Astrocyte (in vitro differentiated cells and primary cell): ENCODE measurements around the gene C1QTNF1. TPM values are rescaled to one million over a fixed set of nuclear protein-coding genes. Genes with fewer than 3 reads are reported as not detected.

Source experiments
- DNase-seq: peaks from one replicate; pipeline ENCODE4 v3.0.0-alpha.2; 2010; ENCODE audit warnings: low read depth
- FAIRE-seq: peaks from 2 replicates; lab custom pipeline; 2011; peaks lifted over from hg19 to GRCh38; lab: Jason Lieb, UNC
- H2AFZ ChIP-seq: 2 replicates; pipeline ENCODE4 v1.6.0; 2012; ENCODE audit warnings: low read depth, low read length, inconsistent platforms
- H3K27ac ChIP-seq: 2 replicates; pipeline ENCODE4 v1.5.1; 2011; ENCODE audit warnings: low read depth, low read length, inconsistent platforms
- H3K27me3 ChIP-seq: 2 replicates; pipeline ENCODE4 v1.6.0; 2011; ENCODE audit warnings: low read length, inconsistent platforms; ENCODE audit not compliant: insufficient read depth
- H3K36me3 ChIP-seq: 2 replicates; pipeline ENCODE4 v1.5.1; 2011; ENCODE audit warnings: low read length, inconsistent platforms; ENCODE audit not compliant: insufficient read depth
- H3K4me1 ChIP-seq: 2 replicates; pipeline ENCODE4 v1.5.1; 2011; ENCODE audit warnings: low read length, inconsistent platforms; ENCODE audit not compliant: insufficient read depth
- H3K4me2 ChIP-seq: 2 replicates; pipeline ENCODE4 v1.6.0; 2012; ENCODE audit warnings: low read length, inconsistent platforms
- H3K4me3 ChIP-seq: 2 replicates; pipeline ENCODE4 v1.5.1; 2011; ENCODE audit warnings: low read depth, mild to moderate bottlenecking, low read length, inconsistent platforms; ENCODE audit not compliant: insufficient read depth
- H3K79me2 ChIP-seq: 2 replicates; pipeline ENCODE4 v1.6.0; 2012; ENCODE audit warnings: mild to moderate bottlenecking, low read length, inconsistent platforms; ENCODE audit not compliant: insufficient read depth
- H3K9ac ChIP-seq: 2 replicates; pipeline ENCODE4 v1.6.0; 2012; ENCODE audit warnings: mild to moderate bottlenecking, low read length, inconsistent platforms
- H3K9me3 ChIP-seq: 2 replicates; pipeline ENCODE4 v1.5.1; 2012; ENCODE audit warnings: low read depth, mild to moderate bottlenecking, low read length, inconsistent platforms; ENCODE audit not compliant: insufficient read depth
- H4K20me1 ChIP-seq: 2 replicates; pipeline ENCODE4 v1.6.0; 2012; ENCODE audit warnings: low read length, inconsistent platforms; ENCODE audit not compliant: insufficient read depth
- H3K27ac Mint-ChIP-seq: one replicate; pipeline ENCODE4 v1.8.0; 2021; ENCODE audit warnings: mild to moderate bottlenecking, mixed read lengths; ENCODE audit not compliant: unreplicated experiment
- H3K27me3 Mint-ChIP-seq: one replicate; pipeline ENCODE4 v1.8.0; 2021; ENCODE audit warnings: low read depth, mixed read lengths; ENCODE audit not compliant: unreplicated experiment
- H3K36me3 Mint-ChIP-seq: one replicate; pipeline ENCODE4 v1.8.0; 2021; ENCODE audit warnings: low read depth, mixed read lengths; ENCODE audit not compliant: unreplicated experiment
- H3K4me1 Mint-ChIP-seq: one replicate; pipeline ENCODE4 v1.8.0; 2021; ENCODE audit warnings: low read depth, mixed read lengths; ENCODE audit not compliant: unreplicated experiment
- H3K4me3 Mint-ChIP-seq: one replicate; pipeline ENCODE4 v1.8.0; 2021; ENCODE audit warnings: mild to moderate bottlenecking, moderate library complexity, mixed read lengths; ENCODE audit not compliant: unreplicated experiment
- H3K9me3 Mint-ChIP-seq: one replicate; pipeline ENCODE4 v1.8.0; 2021; ENCODE audit warnings: mild to moderate bottlenecking, mixed read lengths; ENCODE audit not compliant: unreplicated experiment
- CTCF ChIP-seq: IDR thresholded peaks from 2 replicates; pipeline ENCODE4 v1.5.1; 2011; ENCODE audit warnings: low read depth, mild to moderate bottlenecking, inconsistent platforms, low read length, moderate library complexity; ENCODE audit not compliant: insufficient read depth
- EZH2 ChIP-seq: IDR thresholded peaks from 2 replicates; pipeline ENCODE4 v1.6.1; 2012; ENCODE audit warnings: mild to moderate bottlenecking, low read length, inconsistent platforms; ENCODE audit not compliant: insufficient read depth
- total RNA-seq: library from RNA; stranded (reverse); gene quantifications from 2 replicates; pipeline ENCODE4 v1.2.1, GENCODE V29; 2021

C1QTNF1 gene
- total RNA-seq, 1 donor from 2014 or later, result 2.2 TPM

- Mint-ChIP-seq H3K36me3 (peaks cover 19% of the 10 kb centered on the region), H3K27ac (no peak overlapping the region), H3K4me1 (no peaks in the 10 kb centered on the region), H3K4me3 (no peak overlapping the region), H3K27me3 (no peaks in the 10 kb centered on the region), H3K9me3 (no peaks in the 10 kb centered on the region)
- H4K20me1 ChIP-seq, result peaks cover 87% of the 10 kb centered on the region
- no peaks in the 10 kb centered on the region for H3K4me1 ChIP-seq
- no peaks in the 10 kb centered on the region for H3K9me3 ChIP-seq
- H3K27me3 ChIP-seq, result no peaks in the 10 kb centered on the region
- H3K79me2 ChIP-seq, result peaks cover 66% of the 10 kb centered on the region
- no peak overlapping the region for H3K27ac ChIP-seq
- no peak for TF ChIP-seq CTCF
- no peak for TF ChIP-seq EZH2
- FAIRE-seq (no peak), DNase-seq (no peak)
- no peak overlapping the region for H3K4me2 ChIP-seq
- no peak overlapping the region for H2AFZ ChIP-seq
- H3K4me3 ChIP-seq, result no peak overlapping the region
- H3K36me3 ChIP-seq, result peaks cover 3% of the 10 kb centered on the region
- no peak overlapping the region for H3K9ac ChIP-seq
Measured at GRCh38 chr17:78999947-79000395, 24.0 kb upstream of the C1QTNF1 start.

- H3K4me2 ChIP-seq, result no peak overlapping the region
- no peak overlapping the region for H3K27ac ChIP-seq
- no peak overlapping the region for H3K27ac Mint-ChIP-seq
- no peaks in the 10 kb centered on the region for H3K27me3 ChIP-seq
- H3K27me3 Mint-ChIP-seq, result no peaks in the 10 kb centered on the region
- H3K4me1 Mint-ChIP-seq, result no peaks in the 10 kb centered on the region
- H3K79me2 ChIP-seq, result peaks cover 72% of the 10 kb centered on the region
- no peaks in the 10 kb centered on the region for H3K4me1 ChIP-seq
- H3K36me3 ChIP-seq, result peaks cover 3% of the 10 kb centered on the region
- H3K4me3 ChIP-seq, result no peak overlapping the region
- no peak overlapping the region for H2AFZ ChIP-seq
- DNase-seq, result no peak
- TF ChIP-seq EZH2 (no peak), CTCF (no peak)
- H3K4me3 Mint-ChIP-seq, result no peak overlapping the region
- no peaks in the 10 kb centered on the region for H3K9me3 ChIP-seq
- peaks cover 87% of the 10 kb centered on the region for H4K20me1 ChIP-seq
- no peak overlapping the region for H3K9ac ChIP-seq
- H3K36me3 Mint-ChIP-seq, result peaks cover 19% of the 10 kb centered on the region
- FAIRE-seq, result no peak
- H3K9me3 Mint-ChIP-seq, result no peaks in the 10 kb centered on the region
Measured at GRCh38 chr17:79000396-79001189, 23.4 kb upstream of the C1QTNF1 start.
